Mesothelial cell of epicardium (in vitro differentiated cells): ENCODE measurements around the gene RXFP4. TPM values are rescaled to one million over a fixed set of nuclear protein-coding genes. Genes with fewer than 3 reads are reported as not detected.
A peak's percentile ranks its signal among the peaks of the same experiment; 100 is the strongest.
"Not testable (repeated sequence)": the region's sequence is repeated elsewhere in the genome, so short reads cannot be mapped to it uniquely, and the experiment has no call there.

Source experiments
- DNase-seq, 2 experiments: peaks; one replicate each; pipeline ENCODE4 v3.0.0; 2021; ENCODE audit warnings: low spot score in 2 of 2; ENCODE audit not compliant: unreplicated experiment in 2 of 2
- H3K27ac Mint-ChIP-seq: 2 replicates; pipeline ENCODE4 v1.8.0; 2021; ENCODE audit warnings: mixed read lengths
- H3K27me3 Mint-ChIP-seq: 2 replicates; pipeline ENCODE4 v1.8.0; 2021; ENCODE audit warnings: low read depth, mixed read lengths
- H3K36me3 Mint-ChIP-seq: 2 replicates; pipeline ENCODE4 v1.8.0; 2021; ENCODE audit warnings: mixed read lengths
- H3K4me1 Mint-ChIP-seq: 2 replicates; pipeline ENCODE4 v1.8.0; 2021; ENCODE audit warnings: mixed read lengths
- H3K4me3 Mint-ChIP-seq: 2 replicates; pipeline ENCODE4 v1.8.0; 2021; ENCODE audit warnings: mild to moderate bottlenecking, moderate library complexity, mixed read lengths
- H3K9me3 Mint-ChIP-seq: 2 replicates; pipeline ENCODE4 v1.8.0; 2021; ENCODE audit warnings: mixed read lengths
- total RNA-seq: library from RNA; stranded (reverse); gene quantifications from 3 replicates; pipeline ENCODE4 v1.2.1, GENCODE V29; 2021
- TF ChIP-seq, protein P1 (sequence below): fragments of 200-600 bp; sonication (generic); IDR thresholded peaks from one replicate; pipeline ENCODE4 v1.5.0; 2021; ENCODE audit warnings: antibody characterized with exemption; ENCODE audit not compliant: unreplicated experiment

The RXFP4 gene
- total RNA-seq, 1 donor from 2014 or later = not detected

DNA sequence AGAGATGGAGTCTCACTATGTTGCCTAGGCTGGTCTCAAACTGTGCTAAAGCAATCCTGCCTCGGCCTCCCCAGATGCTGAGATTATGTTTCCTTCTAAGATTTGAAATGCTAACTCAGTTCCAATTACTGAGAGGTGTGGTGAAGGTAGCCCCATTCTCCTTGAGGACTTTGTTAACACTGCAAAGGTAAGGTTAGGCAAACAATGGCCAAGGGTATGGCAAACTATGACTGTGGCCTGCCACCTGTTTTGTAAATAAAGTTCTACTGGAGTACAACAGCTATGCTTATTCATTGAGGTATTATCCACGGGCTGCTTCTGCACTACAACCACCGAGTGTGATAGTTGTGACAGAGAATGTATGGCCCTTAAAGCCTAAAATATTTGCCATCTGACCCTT lies 20.7 kb upstream of the RXFP4 start:
- no peak overlapping the region for H3K27ac Mint-ChIP-seq

DNA sequence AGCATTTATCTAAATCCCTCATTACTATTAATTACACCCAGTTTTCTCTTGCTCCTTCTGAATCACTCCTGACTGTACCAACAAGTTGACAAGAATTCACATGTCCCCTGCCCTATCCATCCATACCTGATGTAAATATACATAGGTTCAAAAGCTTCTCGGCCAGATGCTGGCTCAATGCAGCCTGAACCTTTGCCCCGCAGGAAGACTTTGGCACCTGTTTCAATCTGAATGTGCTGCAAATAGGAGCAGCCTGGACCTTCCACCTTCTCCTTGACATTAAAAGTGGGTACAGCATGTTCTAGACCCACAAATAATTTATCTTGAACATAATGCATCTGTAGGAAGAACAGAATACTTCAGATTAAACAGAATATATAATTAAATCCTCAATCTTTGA lies 15.9 kb upstream of the RXFP4 start:
- H3K36me3 Mint-ChIP-seq = peaks cover 50% of the 10 kb centered on the region
- H3K9me3 Mint-ChIP-seq = no peaks in the 10 kb centered on the region
- peaks cover 4% of the 10 kb centered on the region for H3K4me1 Mint-ChIP-seq
- no peaks in the 10 kb centered on the region for H3K27me3 Mint-ChIP-seq
- TF ChIP-seq, protein P1, sequence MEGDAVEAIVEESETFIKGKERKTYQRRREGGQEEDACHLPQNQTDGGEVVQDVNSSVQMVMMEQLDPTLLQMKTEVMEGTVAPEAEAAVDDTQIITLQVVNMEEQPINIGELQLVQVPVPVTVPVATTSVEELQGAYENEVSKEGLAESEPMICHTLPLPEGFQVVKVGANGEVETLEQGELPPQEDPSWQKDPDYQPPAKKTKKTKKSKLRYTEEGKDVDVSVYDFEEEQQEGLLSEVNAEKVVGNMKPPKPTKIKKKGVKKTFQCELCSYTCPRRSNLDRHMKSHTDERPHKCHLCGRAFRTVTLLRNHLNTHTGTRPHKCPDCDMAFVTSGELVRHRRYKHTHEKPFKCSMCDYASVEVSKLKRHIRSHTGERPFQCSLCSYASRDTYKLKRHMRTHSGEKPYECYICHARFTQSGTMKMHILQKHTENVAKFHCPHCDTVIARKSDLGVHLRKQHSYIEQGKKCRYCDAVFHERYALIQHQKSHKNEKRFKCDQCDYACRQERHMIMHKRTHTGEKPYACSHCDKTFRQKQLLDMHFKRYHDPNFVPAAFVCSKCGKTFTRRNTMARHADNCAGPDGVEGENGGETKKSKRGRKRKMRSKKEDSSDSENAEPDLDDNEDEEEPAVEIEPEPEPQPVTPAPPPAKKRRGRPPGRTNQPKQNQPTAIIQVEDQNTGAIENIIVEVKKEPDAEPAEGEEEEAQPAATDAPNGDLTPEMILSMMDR = no peak
- H3K4me3 Mint-ChIP-seq = no peak overlapping the region
- H3K27ac Mint-ChIP-seq = no peak overlapping the region
- no peak for DNase-seq

More for the DNA sequence above, 20.7 kb upstream of the RXFP4 start:
- no peaks in the 10 kb centered on the region for H3K27me3 Mint-ChIP-seq
- peaks cover 43% of the 10 kb centered on the region for H3K36me3 Mint-ChIP-seq
- H3K9me3 Mint-ChIP-seq = no peaks in the 10 kb centered on the region
- TF ChIP-seq, protein P1 = no peak
- no peak overlapping the region for H3K4me3 Mint-ChIP-seq
- no peaks in the 10 kb centered on the region for H3K4me1 Mint-ChIP-seq
- no peak for DNase-seq

DNA sequence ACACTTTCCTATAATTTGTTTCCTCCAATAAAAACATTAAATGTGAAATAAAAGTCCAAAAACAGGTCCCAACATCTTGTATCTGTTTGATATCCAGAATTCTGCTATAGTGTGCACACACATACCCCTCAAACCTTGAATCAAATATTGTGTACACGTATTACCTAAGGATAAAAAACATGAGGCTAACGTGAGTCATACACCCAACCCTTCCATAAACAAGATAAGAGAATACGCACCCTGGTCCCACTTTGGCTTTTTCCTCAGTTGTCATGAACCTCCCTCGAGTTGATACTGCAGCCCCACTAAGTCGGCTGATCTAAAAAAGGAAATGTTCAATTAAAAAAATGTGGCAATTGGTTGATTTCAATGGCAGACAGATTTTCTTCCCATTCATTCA lies 12.4 kb upstream of the RXFP4 start:
- H3K4me3 Mint-ChIP-seq = no peak overlapping the region
- H3K27me3 Mint-ChIP-seq = no peaks in the 10 kb centered on the region
- no peaks in the 10 kb centered on the region for H3K9me3 Mint-ChIP-seq
- TF ChIP-seq, protein P1 = no peak
- no peak for DNase-seq
- peaks cover 24% of the 10 kb centered on the region for H3K4me1 Mint-ChIP-seq
- no peak overlapping the region for H3K27ac Mint-ChIP-seq
- H3K36me3 Mint-ChIP-seq = peaks cover 35% of the 10 kb centered on the region

DNA sequence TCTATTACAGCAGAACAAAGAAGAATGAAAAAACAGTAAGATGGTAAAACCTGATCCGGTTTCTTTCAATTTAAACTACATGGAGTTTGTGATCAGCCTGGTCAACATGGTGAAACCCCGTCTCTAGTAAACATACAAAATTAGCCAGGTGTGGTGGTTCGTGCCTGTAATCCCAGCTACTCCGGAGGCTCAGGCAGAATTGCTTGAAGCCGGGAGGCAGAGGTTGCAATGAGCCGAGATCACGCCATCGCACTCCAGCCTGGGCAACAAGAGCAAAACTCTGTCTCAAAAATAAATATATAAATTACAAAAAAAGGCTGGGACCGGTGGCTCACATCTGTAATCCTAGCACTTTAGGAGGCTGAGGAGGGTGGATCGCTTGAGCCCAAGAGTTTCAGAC lies 10.7 kb upstream of the RXFP4 start:
- not testable (repeated sequence) for H3K27me3 Mint-ChIP-seq, H3K9me3 Mint-ChIP-seq, DNase-seq
- peak overlapping the region; percentile 53 for H3K4me3 Mint-ChIP-seq
- H3K36me3 Mint-ChIP-seq = peaks cover 29% of the 10 kb centered on the region
- peaks cover 24% of the 10 kb centered on the region for H3K4me1 Mint-ChIP-seq
- peak overlapping the region; percentile 64 for H3K27ac Mint-ChIP-seq

DNA sequence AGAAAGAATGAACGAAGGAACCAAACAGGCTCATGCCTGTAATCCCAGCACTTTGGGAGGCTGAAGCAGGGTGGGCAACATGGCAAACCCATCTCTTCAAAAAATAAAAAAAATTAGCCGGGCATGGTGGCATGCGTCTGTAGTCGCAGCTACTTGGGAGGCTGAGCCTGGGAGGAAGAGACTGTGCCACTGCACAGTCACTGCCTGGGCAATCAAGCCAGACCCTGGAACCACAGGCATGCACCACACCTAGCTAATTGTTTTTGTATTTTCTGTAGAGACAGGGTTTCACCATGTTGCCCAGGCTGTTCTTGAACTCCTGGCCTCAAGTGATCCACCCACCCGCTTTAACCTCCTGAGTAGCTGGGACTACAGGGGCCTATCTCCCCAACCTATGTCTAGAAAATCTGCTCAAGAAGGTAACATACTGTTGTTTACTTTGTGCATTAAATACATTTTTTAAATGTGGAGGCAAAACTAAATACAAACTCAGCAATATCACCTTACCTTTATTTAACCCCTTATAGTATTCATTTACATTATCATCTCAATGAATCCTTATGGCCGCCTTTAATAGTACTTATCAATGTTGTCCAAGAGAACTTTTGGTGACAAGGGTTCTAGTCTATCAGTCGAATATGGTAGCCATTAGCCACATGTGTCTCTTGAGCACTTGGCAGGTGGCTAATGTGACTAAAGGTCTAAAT lies 10.0 kb upstream of the RXFP4 start:
- H3K36me3 Mint-ChIP-seq = peaks cover 26% of the 10 kb centered on the region
- TF ChIP-seq, protein P1 = no peak
- no peaks in the 10 kb centered on the region for H3K9me3 Mint-ChIP-seq
- H3K27ac Mint-ChIP-seq = peak overlapping the region; percentile 77
- peak overlapping the region; percentile 53 for H3K4me3 Mint-ChIP-seq
- no peaks in the 10 kb centered on the region for H3K27me3 Mint-ChIP-seq
- no peak for DNase-seq
- peaks cover 24% of the 10 kb centered on the region for H3K4me1 Mint-ChIP-seq

DNA sequence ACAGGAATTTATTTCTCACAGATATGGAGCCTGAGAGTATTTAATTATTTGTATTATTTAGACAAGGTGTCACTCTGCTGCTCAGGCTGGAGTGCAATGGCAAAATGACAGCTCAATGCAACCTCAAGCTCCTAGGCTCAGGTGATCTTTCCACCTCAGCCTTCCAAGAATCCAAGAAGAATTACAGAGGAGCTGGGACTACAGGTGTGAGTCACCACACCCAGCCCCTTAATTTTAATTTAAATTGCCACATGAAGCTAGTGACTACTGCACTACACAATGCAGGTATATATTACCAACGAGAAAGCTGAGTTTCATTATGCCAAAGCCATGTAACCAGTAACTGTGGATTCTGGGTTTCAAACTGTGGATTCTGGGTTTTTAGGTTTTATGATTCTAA lies 9.4 kb upstream of the RXFP4 start:
- TF ChIP-seq, protein P1 = no peak
- no peaks in the 10 kb centered on the region for H3K27me3 Mint-ChIP-seq
- H3K27ac Mint-ChIP-seq = no peak overlapping the region
- no peaks in the 10 kb centered on the region for H3K9me3 Mint-ChIP-seq
- peaks cover 20% of the 10 kb centered on the region for H3K36me3 Mint-ChIP-seq
- H3K4me1 Mint-ChIP-seq = peaks cover 24% of the 10 kb centered on the region
- H3K4me3 Mint-ChIP-seq = peak overlapping the region; percentile 26
- DNase-seq = no peak
